HG02642 (cell line): ENCODE data around the gene KCNMA1.

Experiments used
- ATAC-seq: cut with Tn5 transposase; IDR thresholded peaks from one replicate; pipeline ENCODE4 v1.9.1; 2021; ENCODE audit warnings: mild to moderate bottlenecking; ENCODE audit not compliant: unreplicated experiment, poor library complexity

KCNMA1 gene

DNA sequence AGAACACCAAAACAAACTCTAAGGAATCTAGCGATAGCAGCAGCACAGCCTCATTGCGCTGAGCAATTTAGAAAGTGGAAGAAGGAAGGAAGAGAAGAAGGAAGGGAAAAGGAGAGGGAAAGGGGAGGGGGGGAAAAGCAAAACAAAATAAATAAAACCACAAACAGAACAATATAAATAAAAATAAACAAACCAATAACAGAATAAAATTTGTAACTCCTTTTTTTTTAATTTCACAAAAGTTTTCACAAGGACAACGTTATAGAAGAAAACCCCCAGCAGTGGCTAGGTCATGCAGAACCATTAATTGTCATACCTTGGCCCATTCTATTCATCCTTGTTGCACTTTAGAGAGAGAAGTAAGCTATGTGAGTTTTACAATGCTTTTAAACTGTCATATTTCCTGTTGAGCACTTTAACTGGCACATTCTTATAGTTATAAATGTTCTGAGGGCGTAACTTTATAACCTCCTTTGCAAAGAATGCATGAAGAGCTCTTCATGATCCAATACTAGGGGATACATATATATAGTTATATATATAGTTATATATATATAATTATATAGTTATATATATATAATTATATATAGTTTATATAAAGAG is 752.8 kb downstream of the KCNMA1 start:
- no peak for ATAC-seq

DNA sequence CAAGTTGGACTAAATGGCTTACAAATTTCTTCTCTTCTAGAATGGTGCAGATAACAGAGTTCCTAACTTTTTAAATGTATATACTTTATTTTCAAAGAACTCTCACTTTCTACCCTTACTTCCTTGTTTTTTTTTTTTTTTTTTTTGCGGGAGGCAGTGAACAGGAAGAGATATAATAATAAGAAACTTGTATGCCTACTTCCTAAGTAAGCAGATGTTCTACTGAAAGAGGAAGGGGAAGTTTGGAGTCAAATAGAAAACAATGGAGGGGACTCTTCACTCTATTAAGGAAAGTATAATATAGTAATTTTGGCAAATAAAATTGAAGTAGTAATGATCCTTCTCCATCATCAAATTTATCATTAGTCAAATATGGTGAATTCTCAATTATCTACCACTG is 754.0 kb downstream of the KCNMA1 start:
- ATAC-seq: no peak

DNA sequence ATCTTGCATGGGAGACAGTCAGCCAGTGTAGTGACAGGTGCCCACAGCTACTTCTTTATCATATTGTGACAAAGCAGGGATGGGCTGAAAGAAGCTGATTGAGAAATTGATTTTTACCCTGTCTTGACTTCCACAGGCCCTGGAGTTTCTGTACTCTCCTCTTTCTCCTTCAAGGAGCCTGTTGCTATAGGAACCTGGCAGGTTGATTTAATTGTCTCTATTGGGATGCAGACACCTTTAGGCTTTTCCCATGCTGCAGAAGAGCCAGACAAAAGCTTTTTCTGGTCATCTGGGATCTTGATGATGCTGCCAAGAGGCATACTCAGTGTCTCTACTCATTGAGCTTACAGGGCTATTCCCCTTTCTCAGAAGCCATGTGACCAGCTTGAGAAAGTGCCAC is 754.8 kb downstream of the KCNMA1 start:
- ATAC-seq: no peak

DNA sequence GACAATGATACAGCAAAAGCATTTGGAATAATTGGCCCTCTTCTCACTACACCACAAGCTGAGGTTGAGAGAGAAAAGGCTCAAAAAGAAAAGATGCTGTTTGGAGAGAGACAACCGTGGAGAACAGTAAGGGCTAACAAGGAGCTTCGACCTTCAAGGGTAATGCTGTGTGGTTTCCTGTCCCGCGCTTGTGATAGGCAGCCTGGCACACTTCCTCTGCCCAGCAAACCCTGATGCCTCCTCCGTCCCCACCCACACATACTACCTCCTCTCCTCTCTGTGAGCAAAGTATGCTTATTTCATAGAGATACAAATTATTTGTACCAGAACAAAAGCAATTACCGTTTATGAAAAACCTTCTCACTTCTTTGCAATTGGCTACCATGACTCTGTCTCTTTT is 755.4 kb downstream of the KCNMA1 start:
- ATAC-seq: peak; percentile 75

DNA sequence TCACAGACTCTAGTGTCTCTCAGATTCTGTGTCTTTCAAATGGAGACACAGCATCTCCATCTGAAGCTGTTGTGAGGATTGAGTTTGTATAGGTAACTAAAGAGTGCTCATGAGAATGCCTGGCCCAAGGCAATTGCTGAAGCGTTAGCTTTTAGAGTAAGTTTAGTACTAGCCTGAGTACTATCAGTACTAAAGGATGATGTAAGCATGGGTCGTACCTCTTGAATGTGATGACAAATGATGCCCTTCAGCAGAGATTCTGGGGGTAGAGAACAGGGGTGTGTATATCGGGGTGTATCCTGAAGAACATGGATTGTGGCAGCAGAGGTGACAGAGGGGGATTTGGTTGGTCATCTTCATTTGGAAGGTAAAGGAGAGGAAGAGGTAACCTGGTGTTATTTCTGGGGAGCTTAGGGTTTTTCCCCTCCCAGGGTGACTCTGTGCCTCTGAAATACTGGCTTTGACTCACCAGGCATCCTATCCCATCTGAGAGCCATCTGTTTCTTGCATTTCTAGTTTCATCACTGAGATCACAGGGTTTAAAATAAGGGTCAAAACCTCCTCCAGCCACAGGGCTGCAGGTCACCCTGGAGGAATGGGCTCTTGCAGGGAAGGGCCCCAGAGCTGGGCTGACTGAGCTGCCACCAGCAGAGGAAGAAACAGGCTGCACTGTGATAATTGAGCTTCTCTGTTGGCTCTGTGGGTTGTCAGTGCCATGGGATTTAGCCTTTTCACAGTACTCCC is 756.0 kb downstream of the KCNMA1 start:
- peak; percentile 82 for ATAC-seq

DNA sequence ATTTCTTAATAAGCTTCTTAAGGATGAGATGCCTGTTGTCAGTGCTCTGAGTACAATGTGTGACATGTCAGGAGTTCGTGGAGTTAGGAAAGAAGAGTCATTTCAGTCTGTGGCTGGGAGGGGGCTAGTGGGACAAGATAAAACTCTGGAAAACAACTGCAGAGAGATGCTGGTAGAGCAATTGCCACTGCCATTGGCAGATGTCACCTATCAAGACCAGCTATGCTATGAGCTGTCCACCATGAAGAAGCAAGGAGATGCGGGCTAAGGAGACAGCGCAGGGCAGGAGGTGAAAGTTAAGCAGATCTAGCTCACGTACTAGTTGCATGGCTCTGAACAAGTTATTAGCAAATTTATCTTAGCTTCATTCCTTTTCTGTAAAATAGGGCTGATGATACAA is 756.7 kb downstream of the KCNMA1 start:
- no peak for ATAC-seq

DNA sequence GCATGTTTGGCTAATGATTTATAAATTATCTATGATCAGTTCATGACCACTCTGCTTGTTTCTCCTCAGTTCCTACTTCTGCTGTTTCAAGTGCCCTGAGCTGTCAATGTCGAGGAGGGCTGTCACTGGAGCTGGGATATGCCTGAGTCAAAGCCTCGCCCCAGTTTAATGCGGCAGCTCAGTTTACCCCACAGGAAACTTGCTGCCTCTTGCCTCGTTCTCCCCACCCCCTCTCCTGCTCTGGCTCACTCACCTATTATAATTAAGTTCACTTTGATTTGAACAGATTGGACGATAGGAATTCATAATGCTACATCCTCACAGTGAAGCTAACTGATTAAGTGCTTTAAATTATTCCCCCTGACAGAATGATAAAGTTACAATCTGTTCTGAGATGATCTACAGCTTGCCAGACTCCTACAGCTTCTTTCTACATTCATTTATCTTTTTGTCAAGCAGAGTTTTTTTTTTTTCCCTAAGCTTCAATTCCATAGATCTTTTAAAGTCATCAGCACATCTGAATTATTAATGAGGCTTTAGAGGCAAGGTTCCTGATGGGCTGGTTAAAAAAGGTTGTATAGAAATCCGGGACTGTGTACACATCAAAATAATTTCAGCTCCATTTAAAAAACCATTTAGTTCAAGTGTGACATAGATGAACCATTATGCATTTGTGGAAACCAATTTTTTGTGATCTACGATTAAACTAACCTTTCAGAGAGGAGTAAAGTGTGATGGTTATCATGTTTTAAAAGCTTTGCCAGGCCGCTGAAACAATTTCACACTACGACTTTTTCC is 758.3 kb downstream of the KCNMA1 start:
- no peak for ATAC-seq

DNA sequence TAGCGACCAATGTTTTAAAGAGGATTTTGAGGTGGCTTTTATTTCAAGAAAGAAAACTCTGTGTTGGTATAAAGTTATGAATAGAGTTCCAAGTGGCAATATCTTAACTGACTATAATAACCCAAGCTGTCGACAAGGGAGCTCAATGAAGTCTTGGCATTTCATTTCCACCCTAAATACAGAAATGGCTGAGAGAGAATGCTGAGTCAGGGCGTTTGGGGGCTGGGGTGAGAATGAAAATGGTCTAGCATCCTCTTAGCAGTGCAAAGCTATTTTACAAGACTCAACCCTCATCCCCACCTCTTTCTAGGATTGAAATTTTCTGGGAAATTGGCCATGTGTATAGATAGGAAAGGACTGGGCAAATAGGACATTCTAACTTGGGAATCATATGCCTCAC is 759.1 kb downstream of the KCNMA1 start:
- no peak for ATAC-seq

DNA sequence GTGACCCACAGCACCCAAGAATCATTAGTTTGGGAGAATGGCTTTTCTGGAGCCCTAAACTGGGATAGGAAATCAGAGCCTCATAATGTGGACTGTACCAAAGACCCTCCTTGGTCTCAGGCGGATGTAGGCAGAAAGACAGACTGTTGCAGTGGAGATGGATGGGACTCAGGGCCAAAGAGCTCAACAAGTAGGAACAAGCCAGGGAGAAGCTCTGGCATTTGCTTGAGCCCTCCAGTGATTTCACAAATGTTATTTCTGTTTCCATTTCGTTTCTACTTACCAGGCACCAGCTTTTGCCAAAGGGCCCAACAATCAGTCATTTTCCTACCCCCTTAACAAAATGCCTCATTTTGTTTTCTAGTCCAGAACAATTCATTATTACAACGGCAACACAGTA is 762.7 kb downstream of the KCNMA1 start:
- ATAC-seq: no peak

DNA sequence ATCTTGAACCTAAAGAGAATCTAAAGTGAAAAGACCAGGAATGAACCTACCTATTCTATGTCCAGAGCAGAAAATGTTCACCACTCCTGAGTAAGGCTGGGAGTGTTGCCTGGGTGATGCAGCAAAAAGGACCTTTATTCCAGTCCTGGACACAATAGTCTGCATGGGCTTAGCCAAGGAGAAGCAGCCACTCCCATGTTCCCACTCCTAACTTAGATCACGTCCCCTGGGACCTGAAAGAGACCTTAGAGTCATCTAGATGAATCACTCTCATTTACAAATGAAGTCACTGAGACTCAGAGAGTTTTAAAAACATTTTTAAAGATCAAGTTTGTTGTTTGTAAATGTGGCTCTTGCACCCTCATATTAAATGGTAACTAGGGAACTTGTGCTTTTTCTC is 763.4 kb downstream of the KCNMA1 start:
- ATAC-seq: no peak

DNA sequence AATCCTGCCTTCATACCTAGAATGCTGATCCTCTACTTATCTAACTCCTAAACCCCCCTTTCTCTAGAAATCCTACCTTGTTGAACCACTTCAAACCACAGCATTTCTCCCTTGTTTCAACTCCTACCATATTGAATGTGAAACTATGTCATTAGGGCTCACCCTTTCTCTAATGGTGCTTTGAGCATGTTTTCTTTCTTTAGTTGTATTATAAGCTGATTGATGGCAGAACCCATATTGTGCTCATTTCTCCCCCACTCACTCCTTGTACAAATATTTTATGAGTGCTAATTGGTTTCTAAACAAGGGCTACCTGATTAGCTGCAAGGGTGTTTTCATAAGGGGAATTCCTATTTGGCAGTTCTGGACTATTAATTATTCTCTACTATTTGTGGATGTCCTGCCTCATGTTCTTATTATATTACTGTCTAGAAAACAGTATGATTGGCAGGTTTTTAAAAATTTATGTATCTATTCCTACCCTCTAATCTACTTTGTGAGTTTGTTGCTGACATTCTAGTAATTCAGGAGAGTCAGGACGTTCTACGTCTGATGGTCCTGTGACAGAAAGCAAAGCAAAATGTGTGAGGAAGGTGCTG is 765.8 kb downstream of the KCNMA1 start:
- ATAC-seq: no peak

DNA sequence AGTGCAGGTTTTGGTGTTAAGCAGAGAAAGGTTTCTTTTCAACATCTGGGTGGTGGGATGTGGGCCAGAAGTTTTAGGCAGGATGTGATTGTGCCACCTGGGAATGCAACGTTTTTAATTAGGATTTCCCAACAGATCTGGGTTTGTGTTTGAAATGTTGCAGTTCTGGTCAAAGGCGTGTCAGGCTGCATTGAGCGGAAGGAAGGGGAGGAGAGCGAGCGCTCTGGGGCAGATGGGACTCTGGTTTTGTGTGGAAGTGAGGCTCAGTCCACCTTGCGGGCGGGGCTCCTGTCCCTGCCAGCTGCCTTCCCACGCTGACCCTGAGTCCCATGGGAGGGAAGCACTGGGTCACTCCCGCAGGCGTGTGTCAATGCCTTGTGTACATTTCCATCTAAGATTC is 767.7 kb downstream of the KCNMA1 start:
- ATAC-seq: no peak

DNA sequence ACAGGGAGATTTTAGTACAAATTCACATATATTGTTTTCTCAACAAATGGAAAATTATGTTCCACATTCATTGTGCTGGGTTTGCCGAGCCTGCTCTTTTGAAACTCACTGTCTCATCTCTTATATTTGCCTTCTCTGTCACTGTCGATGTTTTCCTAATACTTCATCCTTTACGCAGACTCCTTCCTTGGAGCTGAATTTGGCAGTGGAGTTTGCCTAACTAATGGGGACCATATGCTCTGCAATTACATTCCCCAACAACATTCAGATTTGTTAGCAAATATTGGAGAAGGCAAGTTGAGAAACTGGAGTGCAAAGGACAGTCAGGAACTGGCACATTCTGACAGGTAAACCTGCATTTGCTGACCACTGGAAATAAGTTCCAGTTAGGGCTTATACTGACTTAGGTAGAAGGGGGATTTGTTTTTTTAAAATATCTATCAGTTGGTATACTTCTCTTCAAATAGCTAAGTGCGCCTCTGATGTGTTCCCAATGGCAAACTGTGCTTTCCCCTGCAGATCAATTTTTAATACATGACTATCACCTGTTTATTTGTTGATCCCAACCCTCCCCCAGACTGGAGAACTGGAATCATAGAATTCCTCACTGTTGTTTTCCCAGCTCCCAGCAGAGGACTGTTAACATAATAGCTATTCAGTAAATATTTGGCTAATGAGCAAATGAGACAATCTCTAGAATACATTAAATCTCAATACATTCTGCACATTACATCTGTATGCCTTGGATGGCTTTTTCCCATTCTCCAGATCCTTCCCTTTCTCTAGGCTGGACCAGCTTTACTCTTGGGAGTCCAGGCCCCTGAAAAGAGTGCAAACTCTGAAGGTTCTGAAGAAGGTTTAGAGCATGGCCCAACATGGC is 769.3 kb downstream of the KCNMA1 start:
- no peak for ATAC-seq

DNA sequence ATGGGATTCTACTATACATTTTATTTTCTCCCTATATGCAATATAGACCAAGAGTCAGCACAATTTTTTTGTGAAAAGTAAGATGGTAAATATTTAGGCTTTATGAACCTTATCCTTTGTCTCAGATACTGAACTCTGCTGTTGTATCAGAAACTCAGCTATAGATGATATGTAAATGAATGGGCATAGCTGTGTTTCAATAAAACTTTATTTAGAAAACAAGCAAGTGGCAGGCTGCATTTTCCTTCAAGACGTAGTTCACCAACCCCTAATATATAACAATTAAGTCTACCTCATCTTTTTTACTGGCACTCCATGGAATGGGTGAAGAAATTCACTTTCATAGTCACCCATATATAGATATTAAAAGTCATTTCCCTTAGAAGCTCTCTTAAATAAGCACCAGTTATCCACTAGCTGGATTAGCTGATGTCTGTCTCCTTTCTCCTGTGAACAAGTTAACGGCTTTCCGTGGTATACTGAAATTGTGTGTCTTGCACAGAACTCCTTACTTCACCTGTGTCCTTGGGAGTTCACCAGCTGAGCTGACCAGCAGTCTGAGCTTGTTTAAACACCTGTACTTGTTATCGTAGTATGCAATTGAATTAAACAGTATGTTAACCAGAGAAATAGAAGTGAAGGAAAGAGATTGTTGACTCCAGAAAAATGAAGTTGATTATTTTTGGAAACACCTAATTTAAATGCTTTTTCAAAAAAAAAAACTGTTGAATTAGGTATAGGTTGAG is 770.6 kb downstream of the KCNMA1 start:
- ATAC-seq: no peak

DNA sequence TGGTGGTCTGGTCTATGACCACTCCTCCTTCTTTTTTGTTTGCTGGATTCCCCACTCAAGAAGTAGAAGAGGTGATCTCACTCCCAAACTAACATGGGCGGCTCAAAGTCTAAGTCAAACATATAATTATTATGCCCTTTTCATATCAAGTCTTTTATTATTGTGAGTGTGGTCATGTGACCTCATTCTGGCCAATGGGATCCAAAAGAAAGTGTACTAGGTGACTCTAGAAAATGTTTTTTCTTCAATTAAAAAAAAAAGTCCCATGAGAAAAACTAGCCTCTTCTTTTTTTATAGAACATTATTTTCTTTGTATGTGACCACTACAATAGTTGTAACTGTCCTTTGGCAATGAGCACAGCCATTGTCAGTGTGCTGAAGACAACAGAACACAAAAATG is 772.7 kb downstream of the KCNMA1 start:
- no peak for ATAC-seq

DNA sequence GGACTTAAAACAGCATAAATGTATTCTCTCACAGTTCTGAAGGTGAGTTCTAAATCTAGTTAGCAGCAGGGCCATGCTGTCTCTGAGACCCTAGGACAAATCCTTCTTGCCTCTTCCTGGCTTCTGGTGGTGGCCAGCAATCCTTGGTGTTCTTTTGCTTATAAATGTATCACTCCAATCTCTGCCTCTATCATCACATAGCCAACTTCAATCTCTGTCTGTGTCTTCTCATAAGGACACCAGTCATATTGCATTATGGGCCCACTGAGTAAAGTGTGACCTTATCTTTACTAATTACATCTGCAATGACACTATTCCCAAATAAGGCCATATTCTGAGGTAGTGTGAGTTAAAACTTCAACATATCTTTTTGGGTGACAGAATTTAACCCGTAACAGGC is 778.9 kb downstream of the KCNMA1 start:
- ATAC-seq: no peak

DNA sequence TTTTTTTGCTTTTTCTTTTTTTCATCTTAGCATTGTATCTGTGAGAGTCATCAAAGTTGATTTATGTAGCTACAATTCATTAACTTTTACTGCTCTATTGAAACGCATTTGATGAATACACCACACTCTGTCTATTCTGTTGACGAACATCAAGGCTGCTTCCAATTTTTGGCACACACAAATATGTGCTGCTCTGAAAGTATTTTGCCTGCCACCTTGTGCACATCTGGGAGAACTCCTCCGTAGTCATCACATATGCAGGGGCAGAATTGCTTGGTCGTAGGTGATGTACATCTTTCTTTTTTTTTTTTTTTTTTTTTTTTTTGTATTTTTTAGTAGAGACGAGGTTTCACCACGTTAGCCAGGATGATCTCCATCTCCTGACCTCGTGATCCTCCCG is 796.8 kb downstream of the KCNMA1 start:
- ATAC-seq: no peak

DNA sequence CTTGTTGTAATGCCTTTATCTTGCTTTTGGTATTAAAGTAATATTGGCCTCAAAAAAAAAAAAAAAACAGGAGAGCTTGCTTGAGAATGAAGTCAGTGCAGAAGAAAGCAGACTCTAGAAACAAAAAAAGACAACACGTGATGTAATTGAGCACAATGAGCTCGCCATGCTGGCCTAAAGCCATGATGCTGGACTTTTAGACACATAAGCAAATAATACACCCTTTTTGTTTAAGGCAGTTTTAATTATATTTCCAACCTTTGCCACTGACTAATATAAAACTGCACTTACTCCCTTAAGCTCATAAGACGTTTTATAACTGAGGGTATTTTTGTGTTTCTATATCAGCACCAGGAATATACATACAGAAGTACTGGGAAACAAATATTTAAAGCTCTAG is 798.3 kb downstream of the KCNMA1 start:
- no peak for ATAC-seq

DNA sequence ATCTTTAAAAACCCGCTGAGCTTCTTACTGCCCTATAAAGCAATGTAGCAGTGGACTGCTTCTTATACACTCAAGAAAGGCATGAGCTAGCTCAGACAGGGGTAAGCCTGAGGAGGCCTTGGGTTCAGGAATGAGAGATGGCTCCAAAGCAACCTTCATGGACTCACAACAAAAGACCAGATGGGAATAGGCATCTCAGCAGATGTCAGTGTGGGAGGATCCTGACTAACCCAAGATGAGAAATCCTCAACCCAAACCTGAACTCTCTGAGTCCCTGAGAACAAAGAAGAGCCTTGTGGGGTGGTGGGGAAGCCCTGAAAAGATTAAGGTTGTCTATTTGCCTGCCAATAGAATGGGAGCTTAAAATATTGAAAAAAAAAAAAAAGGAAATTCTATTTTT is 807.4 kb downstream of the KCNMA1 start:
- ATAC-seq: no peak

DNA sequence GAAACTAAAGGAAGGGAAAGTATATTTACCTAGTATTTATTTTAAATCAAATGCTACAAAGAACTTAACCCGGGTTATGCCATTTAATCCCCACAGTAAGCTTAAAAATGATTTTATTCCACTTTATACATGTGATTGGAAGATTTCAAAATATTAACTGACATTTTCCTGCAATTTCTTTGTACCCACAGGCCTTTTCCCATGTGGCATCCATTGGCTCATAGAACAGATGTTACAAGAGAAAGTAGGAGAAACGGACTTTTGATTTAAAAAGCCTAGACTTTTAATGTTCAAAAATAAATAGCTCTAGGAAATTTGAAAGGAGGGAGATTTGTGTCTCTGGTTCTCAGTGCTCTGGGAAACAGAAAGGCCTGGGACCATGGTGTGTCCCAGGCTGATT is 807.9 kb downstream of the KCNMA1 start:
- ATAC-seq: no peak
